H1 (cell line): ENCODE measurements around the gene CHCHD6. TPM values are rescaled to one million over a fixed set of nuclear protein-coding genes. Genes with fewer than 3 reads are reported as not detected.

ENCODE experiments used
- ASH2L ChIP-seq: fragments of 200-600, 300-600 bp; sonication (generic); IDR thresholded peaks from one replicate; pipeline ENCODE4 v1.7.1; 2017; ENCODE audit warnings: low read length
- ATF3 ChIP-seq: IDR thresholded peaks from 2 replicates; pipeline ENCODE4 v1.6.1; 2011; ENCODE audit warnings: low read depth, mild to moderate bottlenecking, low read length; ENCODE audit not compliant: insufficient read depth
- CHD2 ChIP-seq: IDR thresholded peaks from 2 replicates; pipeline ENCODE4 v1.6.1; 2012; ENCODE audit warnings: low read length, improper control_type of control experiment
- CTBP2 ChIP-seq: IDR thresholded peaks from 2 replicates; pipeline ENCODE4 v1.7.0; 2011; ENCODE audit warnings: borderline replicate concordance, mild to moderate bottlenecking, moderate library complexity, mixed read lengths, low read length; ENCODE audit not compliant: insufficient read depth, insufficient read length
- E2F6 ChIP-seq: IDR thresholded peaks from 2 replicates; pipeline ENCODE4 v1.6.1; 2012; ENCODE audit warnings: inconsistent platforms
- EGR1 ChIP-seq: IDR thresholded peaks from 2 replicates; pipeline ENCODE4 v1.6.1; 2011; ENCODE audit warnings: low read depth, low read length, borderline replicate concordance
- GTF2F1 ChIP-seq: IDR thresholded peaks from 2 replicates; pipeline ENCODE4 v1.6.1; 2012; ENCODE audit warnings: low read depth, low read length, improper control_type of control experiment, borderline replicate concordance
- HDAC6 ChIP-seq: IDR thresholded peaks from one replicate; pipeline ENCODE4 v1.7.1; 2012; ENCODE audit warnings: low read depth, mild to moderate bottlenecking, inconsistent platforms, low read length, moderate library complexity
- JUN ChIP-seq: IDR thresholded peaks from 2 replicates; pipeline ENCODE4 v1.6.1; 2011; ENCODE audit warnings: low read depth, mild to moderate bottlenecking, improper control_type of control experiment, low read length
- KDM1A ChIP-seq: fragments of 200-600, 300-600 bp; sonication (generic); IDR thresholded peaks from 2 replicates; pipeline ENCODE4 v1.7.1; 2016; ENCODE audit warnings: mild to moderate bottlenecking, low read length, borderline replicate concordance
- KDM4A ChIP-seq: IDR thresholded peaks from one replicate; pipeline ENCODE4 v1.7.1; 2012; ENCODE audit warnings: low read depth, mild to moderate bottlenecking, moderate library complexity, low read length, inconsistent platforms; ENCODE audit not compliant: severe bottlenecking
- NRF1 ChIP-seq: IDR thresholded peaks from 2 replicates; pipeline ENCODE4 v1.6.1; 2011; ENCODE audit warnings: mild to moderate bottlenecking, low read depth, low read length, improper control_type of control experiment
- RBBP5 ChIP-seq: IDR thresholded peaks from 2 replicates; pipeline ENCODE4 v1.7.1; 2012; ENCODE audit warnings: low read depth, mild to moderate bottlenecking, inconsistent platforms, low read length, moderate library complexity, borderline replicate concordance
- SIX5 ChIP-seq: IDR thresholded peaks from 2 replicates; pipeline ENCODE4 v1.6.1; 2011; ENCODE audit warnings: mild to moderate bottlenecking, low read depth, low read length
- SP2 ChIP-seq: IDR thresholded peaks from 2 replicates; pipeline ENCODE4 v1.6.1; 2012; ENCODE audit warnings: mild to moderate bottlenecking, low read length, inconsistent platforms
- TBP ChIP-seq: IDR thresholded peaks from 2 replicates; pipeline ENCODE4 v1.6.1; 2011; ENCODE audit warnings: low read depth, low read length, improper control_type of control experiment
- polyA plus RNA-seq, 7 experiments: library from polyadenylated mRNA; depleted of rRNA in 3 of 7; stranded (reverse) in 5 of 7; unstranded in 2 of 7; fragments of >200 nt in 5 of 7; fragments of 200-250 nt in 2 of 7; gene quantifications; 1 replicate in 5 of 7; 2 replicates in 1 of 7; 4 replicates in 1 of 7; pipeline versions ENCODE4 v1.2.1 to v1.2.3, GENCODE V29; 2011 to 2013; ENCODE audit warnings: missing spikeins in 2 of 7, mixed read lengths in 2 of 7
- total RNA-seq: library from RNA; stranded (reverse); fragmentation: NEBNext Ultra II Directional; extraction: Animal tissue kit (Norgen Biotek cat#: 25700); gene quantifications from 2 replicates; pipeline ENCODE4 v1.2.1, GENCODE V29; 2021
- TF ChIP-seq, protein P1 (sequence below): IDR thresholded peaks from 2 replicates; pipeline ENCODE4 v1.6.1; 2012; ENCODE audit warnings: low read length, inconsistent platforms

Gene CHCHD6
- total and polyA plus RNA-seq, 2 of the 8 experiments (the other 6 are each of a cell fraction or from before 2014, with no cell fraction given), result 32.4 to 37.6 TPM

DNA sequence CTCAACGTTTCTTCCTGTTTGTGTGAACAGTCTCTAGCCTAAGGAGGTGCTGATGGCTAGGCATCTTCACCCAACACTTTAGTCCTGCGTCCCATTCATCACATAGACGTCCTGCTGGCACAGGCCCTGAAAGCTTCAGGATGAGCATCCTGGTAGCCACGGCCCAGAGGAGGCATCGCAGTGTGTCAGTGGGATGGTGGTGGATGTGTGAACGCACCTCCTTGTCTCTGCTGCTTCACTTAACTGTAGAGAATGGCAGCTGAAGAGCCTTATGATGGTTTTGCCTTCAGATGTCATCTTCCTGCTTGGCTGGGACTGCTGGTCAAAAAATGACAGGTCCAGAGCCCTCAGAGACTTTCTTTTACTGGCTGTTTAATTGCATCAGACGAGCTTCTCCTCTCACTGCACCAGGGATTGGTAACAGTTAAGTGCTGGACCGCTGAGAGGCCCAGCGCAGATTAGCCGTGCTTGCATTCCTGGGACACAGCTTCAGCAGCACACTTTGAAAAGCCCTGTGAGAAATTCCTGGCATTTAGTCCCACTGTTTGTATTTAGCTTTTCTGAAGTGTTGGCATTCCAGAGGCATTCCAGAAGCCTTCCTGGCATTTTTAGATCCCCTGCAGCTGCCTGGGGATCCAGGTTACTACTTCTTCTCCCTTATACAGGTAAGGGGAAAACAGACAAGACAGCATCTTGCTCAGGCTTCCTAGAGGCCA lies 146.5 kb downstream of the CHCHD6 start (continued):
- TF ChIP-seq ASH2L (no peak), HDAC6 (no peak), KDM1A (no peak), RBBP5 (no peak; the same call in 1 of the 2 replicates), CHD2 (peak; percentile 64; the same call in 1 of the 2 replicates), E2F6 (no peak), KDM4A (peak; percentile 38), SP2 (no peak), GTF2F1 (no peak), EGR1 (no peak), CTBP2 (peak; percentile 89), ATF3 (no peak), NRF1 (no peak), TBP (no peak), SIX5 (no peak), JUN (no peak)
- TF ChIP-seq, protein P1, sequence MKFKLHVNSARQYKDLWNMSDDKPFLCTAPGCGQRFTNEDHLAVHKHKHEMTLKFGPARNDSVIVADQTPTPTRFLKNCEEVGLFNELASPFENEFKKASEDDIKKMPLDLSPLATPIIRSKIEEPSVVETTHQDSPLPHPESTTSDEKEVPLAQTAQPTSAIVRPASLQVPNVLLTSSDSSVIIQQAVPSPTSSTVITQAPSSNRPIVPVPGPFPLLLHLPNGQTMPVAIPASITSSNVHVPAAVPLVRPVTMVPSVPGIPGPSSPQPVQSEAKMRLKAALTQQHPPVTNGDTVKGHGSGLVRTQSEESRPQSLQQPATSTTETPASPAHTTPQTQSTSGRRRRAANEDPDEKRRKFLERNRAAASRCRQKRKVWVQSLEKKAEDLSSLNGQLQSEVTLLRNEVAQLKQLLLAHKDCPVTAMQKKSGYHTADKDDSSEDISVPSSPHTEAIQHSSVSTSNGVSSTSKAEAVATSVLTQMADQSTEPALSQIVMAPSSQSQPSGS, result peak; percentile 84
- TF ChIP-seq, all 59 proteins: peak for 17
